SW480 (cell line): ENCODE results near the gene GLIPR1L2.
A peak's percentile ranks its signal among the peaks of the same experiment; 100 is the strongest.
"Not testable (repeated sequence)": the region's sequence is repeated elsewhere in the genome, so short reads cannot be mapped to it uniquely, and the experiment has no call there.

Experiments used
- DNase-seq: peaks from one replicate; pipeline ENCODE4 v3.0.0-alpha.2; 2016; ENCODE audit warnings: low spot score

GLIPR1L2 gene

GRCh38 chr12:75390899-75391538, at the start of gene GLIPR1L2:
GLIPR1L2 (plus strand) TSS chr12:75391089; CDS start chr12:75391117, 28 bp downstream.
- peak; percentile 94 for DNase-seq

DNA sequence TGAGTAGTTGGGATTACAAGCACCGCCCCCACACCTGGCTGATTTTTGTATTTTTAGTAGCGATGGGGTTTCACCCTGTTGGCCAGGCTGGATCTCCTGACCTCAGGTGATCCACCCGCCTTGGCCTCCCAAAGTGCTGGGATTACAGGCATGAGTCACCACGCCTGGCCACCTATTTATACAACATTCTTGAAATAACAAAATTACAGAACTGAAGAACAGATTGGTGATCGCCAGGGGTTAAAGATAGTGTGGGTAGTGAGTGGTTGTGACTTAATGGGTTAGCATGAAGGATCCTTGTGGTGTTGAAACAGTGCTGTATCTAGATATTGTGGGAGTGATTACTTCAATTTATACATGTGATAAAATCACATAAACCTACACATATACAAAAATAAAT, 49.0 kb upstream of the GLIPR1L2 start:
- DNase-seq: no peak

DNA sequence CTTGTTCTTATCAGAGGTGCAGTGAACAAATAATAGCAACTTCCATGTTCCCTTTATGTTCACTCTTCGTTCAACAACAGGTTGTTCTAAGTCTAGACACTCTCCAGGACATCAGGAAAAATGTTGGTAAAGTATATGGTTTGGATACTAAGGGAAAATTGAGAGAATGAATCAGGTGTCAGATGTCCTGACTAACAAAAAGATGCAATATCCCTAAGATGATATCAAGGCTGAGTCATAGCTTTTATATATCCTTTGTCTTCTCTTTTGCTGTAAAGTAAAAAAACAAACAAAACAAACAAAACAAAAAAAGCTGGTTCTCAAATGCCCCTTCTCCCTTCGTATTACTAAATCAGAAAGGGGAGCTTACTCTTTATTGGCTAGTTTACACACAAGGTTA, 45.4 kb upstream of the GLIPR1L2 start:
- DNase-seq: no peak

DNA sequence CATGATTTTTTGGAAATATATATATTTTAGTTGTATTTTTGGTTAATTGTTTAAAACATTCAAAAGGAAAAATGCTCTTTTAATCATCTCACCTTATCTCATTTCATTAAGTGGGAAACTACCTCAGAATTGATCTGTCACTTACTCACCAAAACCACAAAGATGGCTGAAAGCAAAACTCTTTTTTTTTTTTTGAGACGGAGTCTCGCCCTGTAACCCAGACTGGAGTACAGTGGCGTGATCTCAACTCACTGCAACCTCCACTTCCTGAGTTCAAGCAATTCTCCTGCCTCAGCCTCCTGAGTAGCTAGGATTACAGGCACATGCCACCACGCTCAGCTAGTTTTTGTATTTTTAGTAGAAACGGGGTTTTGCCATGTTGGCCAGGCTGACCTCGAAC, 44.7 kb upstream of the GLIPR1L2 start:
- not testable (repeated sequence) for DNase-seq

DNA sequence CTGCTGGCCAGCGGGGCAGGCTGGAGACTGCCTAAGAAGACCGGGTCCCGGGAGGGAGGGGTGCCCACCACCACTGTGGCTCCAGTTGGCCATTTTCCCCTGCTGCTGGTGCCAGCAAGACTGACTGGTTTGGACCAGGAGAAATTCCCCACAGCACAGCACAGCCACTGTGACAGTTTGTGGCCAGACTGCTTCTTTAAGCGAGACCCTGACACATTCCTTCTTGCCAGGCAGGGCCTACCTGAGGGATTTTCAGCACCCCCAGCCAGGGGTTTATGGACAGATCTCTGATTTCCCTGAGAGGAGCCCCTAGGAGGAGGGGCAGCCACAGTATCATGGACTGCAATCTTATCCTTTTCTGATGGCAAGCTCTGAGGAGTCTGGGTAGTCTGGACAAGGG, 40.9 kb upstream of the GLIPR1L2 start:
- no peak for DNase-seq

DNA sequence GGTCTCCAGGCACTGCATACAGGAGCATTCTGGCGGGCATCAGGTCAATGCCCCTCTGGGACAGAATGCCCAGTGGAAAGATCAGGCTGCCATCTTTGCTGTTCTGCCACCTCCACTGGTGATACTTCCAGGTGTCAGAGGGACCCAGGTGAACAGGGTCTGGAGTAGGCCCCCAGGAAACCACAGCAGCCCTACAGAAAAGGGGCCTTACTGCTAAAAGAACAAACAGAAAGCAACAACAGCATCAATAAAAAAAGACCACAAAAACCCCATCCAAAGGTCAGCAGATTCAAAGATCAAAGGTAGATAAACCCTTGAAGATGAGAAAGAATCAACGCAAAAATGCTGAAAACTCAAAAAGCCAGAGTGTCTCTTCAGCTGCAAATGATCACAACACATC, 40.5 kb upstream of the GLIPR1L2 start:
- peak; percentile 50 for DNase-seq

GRCh38 chr12:75354011-75354410, 36.9 kb upstream of the GLIPR1L2 start:
- DNase-seq: no peak

DNA sequence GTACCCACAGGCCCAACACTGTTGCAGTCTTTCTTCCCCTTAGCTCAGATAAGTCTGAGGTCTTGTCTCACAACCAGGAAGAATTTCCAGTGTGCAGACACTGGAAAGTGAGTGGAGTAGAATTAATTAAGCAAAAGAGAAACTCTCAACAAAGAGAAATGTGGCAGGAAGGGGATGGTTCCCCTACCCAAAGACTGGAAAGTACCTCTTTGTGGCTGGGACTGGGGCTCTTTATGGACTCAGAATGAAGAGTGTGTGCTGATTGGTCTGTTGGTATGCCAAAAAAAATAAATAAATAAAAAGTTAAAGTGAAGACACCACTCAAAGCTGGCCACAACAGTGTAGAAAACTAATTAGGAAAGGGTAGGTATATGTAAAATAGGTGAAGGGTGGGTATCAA, 30.0 kb upstream of the GLIPR1L2 start:
- DNase-seq: no peak

- no peak for DNase-seq
Measured at GRCh38 chr12:75361408-75361807, 29.5 kb upstream of the GLIPR1L2 start.

DNA sequence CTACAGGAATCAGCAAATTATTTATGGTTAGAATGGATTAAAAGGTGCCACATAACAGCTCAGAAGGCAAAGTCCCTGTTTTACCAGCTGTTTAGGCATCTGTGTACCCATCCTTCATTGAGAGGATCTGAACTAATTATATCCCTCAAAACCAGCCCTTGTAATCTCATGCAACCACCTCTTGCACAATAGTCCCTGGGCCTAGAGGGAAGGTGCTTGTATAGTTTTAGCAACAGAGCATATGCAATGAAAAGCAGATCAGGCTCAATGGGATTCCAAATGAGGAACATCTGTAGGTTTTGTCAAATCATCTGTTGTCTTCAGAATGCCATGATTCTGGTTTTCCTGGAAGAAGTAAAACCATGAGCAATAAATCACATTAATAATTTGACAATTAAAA, 26.0 kb upstream of the GLIPR1L2 start:
- DNase-seq: no peak

- no peak for DNase-seq
Measured at GRCh38 chr12:75366629-75367028, 24.3 kb upstream of the GLIPR1L2 start.

DNA sequence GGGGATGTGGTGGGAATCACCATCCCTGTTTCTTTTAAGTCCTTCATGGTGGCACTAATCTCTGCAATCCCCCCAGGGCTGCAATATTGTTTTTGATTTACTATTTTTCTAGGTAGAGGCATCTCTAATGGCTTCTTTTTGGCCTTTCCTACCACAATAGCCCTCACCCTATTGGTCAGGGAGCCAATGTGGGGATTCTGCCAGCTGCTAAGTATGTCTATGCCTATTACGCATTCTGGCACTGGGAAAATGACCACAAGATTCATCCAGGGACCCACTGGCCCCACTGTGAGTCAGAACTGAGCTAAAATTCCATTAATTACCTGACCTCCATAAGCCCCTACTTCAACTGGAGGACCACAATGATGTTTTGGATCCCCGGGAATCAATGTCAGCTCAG, 15.9 kb upstream of the GLIPR1L2 start:
- DNase-seq: no peak

DNA sequence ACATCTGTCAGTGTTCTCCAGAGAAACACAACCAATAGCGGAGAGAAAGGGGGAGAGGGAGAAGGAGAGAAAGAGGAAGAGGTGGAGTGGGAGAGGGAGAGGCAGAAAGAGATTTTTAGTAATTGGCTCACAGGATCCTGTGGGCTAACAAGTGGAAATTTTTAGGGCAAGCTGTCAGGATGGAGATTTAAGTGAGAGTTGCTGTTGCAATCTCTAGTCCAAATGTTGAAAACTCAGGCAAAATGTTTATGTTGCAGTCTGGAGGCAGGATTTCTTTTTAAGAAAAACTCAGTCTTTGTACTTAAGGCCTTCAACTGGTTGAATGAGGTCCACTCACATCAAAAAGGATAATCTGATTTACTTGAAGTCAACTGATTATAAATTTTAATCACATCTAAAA, 12.5 kb upstream of the GLIPR1L2 start:
- no peak for DNase-seq

DNA sequence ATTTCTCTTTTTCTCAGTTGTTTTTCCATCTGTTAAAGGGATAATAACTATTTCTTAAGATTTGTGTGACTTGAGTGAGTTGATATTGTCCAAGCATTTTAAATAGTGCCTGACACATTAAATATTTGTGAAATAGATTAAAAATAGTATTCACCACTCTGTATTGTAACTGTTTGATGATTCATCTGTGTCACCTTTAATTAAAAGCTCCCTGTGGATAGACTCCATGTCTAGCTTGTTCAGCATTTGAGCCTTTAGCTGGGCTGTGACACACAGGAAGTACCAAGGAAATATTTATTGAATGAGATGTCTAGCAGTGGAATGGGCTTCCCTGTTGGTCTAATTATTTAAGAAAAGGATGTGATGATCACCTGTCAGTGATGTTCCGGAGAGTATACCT, 1.8 kb upstream of the GLIPR1L2 start:
- peak; percentile 22 for DNase-seq

GRCh38 chr12:75389706-75390105, 1.2 kb upstream of the GLIPR1L2 start:
- DNase-seq: no peak

- DNase-seq: no peak
Measured at GRCh38 chr12:75390156-75390898, 562 bp upstream of the GLIPR1L2 start.

DNA sequence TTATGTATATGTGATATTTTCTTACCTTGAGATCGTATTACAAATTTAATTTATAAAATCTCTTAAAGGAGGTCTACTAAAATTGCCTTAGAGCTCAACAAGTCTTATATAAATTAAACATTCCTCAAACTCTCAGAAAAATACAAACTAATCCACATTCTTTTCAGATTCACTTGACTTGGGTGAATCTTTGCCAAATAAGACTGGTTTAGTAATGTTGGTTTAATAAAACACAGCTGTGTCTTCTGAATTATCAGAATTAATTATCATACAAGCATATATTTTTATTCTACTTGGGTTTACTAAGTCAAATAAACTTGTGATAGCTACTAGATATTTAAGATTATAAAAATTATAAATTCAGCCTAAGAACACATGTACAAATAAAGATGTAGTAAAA, 13.3 kb downstream of the GLIPR1L2 start:
- DNase-seq: no peak

DNA sequence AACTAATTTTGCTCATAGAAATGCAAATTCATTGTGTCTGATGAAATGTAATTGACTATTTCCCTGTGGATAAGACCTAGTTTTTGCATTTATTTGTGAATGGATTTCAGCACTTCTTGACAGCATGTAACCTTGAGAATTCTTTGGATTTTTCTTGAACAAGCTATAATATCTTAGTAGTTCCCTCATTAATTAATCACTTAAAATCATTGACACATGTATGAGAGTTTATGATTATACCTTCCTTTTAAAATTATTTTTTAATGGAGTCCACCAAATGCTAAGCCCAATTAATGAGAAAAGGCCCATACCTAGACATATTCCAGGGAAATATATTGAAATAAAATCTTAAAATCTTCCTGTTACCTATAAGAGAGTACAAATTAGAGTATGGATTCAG, 16.8 kb downstream of the GLIPR1L2 start:
- DNase-seq: no peak

- DNase-seq: no peak
Measured at GRCh38 chr12:75409830-75410229, 18.9 kb downstream of the GLIPR1L2 start.

GRCh38 chr12:75414671-75415070, 23.8 kb downstream of the GLIPR1L2 start:
- no peak for DNase-seq

DNA sequence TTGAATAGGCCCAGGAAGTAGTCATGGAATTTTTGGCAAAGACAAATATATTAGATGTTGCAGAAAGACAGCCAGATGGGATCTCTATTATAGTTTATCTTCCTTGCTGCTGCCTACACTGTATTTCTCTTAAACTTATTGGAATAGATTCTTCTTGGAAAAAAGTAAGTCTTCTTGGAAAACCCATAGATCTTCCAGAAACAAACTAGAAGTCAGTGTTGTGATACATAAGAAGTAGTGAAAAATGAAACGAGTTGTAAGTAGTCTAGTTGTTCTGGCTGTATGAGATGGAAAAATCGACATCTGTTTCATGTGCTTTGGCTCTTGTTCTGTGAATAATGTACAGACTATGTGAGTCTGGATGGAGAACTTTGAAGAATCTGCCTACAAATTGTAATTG, 29.0 kb downstream of the GLIPR1L2 start:
- DNase-seq: no peak

DNA sequence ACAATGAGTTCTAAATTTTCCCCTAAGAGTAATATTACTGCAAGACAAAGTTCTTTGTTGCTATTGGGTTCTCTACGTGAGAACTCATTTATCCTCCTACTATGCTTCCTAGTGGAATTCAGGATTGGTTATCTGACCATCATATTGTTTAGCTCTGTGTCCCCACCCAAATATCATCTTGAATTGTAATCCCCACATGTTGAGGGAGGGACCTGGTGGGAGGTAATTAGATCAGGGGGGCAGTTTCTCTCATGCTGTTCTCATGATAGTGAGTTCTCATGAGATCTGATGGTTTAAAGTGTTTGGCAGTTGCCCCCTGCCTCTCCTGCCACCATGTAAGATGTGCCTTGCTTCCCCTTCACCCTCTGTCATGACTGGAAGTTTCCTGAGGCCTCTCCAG, 36.6 kb downstream of the GLIPR1L2 start:
- DNase-seq: no peak

- DNase-seq: no peak
Measured at GRCh38 chr12:75428767-75429166, 37.9 kb downstream of the GLIPR1L2 start.

DNA sequence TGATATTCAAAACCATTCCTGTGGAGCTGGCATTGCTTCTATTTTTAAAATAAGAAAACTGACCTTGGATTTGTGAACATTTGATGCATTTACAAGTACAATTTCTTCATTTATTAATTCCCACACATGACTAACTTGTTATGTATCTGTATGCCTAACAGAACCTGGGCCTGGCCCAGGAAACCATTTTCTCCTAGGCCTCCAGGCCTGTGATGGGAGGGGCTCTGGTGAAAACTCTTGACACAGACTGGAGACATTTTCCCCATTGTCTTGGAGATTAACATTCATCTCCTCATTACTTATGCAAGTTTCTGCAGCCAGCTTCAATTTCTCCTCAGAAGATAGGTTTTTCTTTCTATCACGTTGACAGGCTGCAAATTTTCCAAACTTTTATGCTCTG, 42.0 kb downstream of the GLIPR1L2 start:
- no peak for DNase-seq
